B cell (primary cell): Measurements from ENCODE around the gene DNAH3. TPM values are rescaled to one million over a fixed set of nuclear protein-coding genes. Genes with fewer than 3 reads are reported as not detected.

Source experiments
- ATAC-seq: fragments of 200-7000 bp; cut with Tn5 transposase; one replicate; pipeline ENCODE4 v1.10.0; 2021; ENCODE audit warnings: low read depth, mild to moderate bottlenecking, moderate number of reproducible peaks, moderate library complexity
- CTCF ChIA-PET: fragments of 350-600 bp; sonication (Branson Sonifier 250); formaldehyde crosslinking; loops from one replicate; lab custom pipeline; 2021; ENCODE audit warnings: antibody characterized with exemption, inconsistent platforms; lab: Charles Lee
- POLR2A ChIA-PET: fragments of 350-600 bp; sonication (Branson Sonifier 250); formaldehyde crosslinking; loops from one replicate; lab custom pipeline; 2021; ENCODE audit warnings: antibody characterized with exemption; lab: Charles Lee
- DNase-seq: peaks from one replicate; pipeline ENCODE4 v3.0.0; 2013
- H2AFZ ChIP-seq: 2 replicates; pipeline ENCODE4 v1.6.1; 2012; ENCODE audit warnings: mild to moderate bottlenecking, low read depth, low read length; ENCODE audit not compliant: insufficient read depth, poor library complexity, severe bottlenecking
- H3K27ac ChIP-seq, 2 donors: 1 replicate in 1 of 2; 2 replicates in 1 of 2; pipeline ENCODE4 v1.5.1; 2012 to 2013; ENCODE audit warnings: low read length in 2 of 2, mild to moderate bottlenecking in 2 of 2, moderate library complexity in 1 of 2
- H3K27me3 ChIP-seq, 4 experiments: fragments of 200-600 bp in 1 of 4; sonication (generic) in 1 of 4; replicated peaks in 1 of 4; 1 replicate in 2 of 4; 2 replicates in 2 of 4; pipeline versions ENCODE4 v1.6.1 to v1.7.0; 2013 to 2016; ENCODE audit warnings: low read length in 3 of 4, mild to moderate bottlenecking in 2 of 4, mixed read lengths in 1 of 4, moderate library complexity in 1 of 4; ENCODE audit not compliant: insufficient read depth in 4 of 4, control insufficient read depth in 3 of 4; ENCODE audit errors: control extremely low read depth in 1 of 4
- H3K36me3 ChIP-seq, 2 experiments: replicated peaks in 1 of 2; 1 replicate in 1 of 2; 2 replicates in 1 of 2; pipeline versions ENCODE4 v1.6.1 to v1.7.1; 2013; ENCODE audit warnings: low read length in 1 of 2; ENCODE audit not compliant: insufficient read depth in 2 of 2, control insufficient read depth in 1 of 2; ENCODE audit errors: control extremely low read depth in 1 of 2, extremely low read depth in 1 of 2
- H3K4me1 ChIP-seq, 2 donors: fragments of 200-600 bp in 1 of 2; sonication (generic) in 1 of 2; 1 replicate in 1 of 2; 2 replicates in 1 of 2; pipeline versions ENCODE4 v1.5.1 to v1.6.1; 2013 to 2017; ENCODE audit warnings: low read length in 2 of 2; ENCODE audit not compliant: control insufficient read depth in 2 of 2, insufficient read depth in 2 of 2
- H3K4me2 ChIP-seq: replicated peaks from 2 replicates; pipeline ENCODE3; 2012; ENCODE audit warnings: mild to moderate bottlenecking, low read depth, low read length; ENCODE audit not compliant: poor library complexity, severe bottlenecking
- H3K4me3 ChIP-seq, 5 experiments: fragments of 200-600 bp in 1 of 5; sonication (generic) in 1 of 5; 1 replicate in 3 of 5; 2 replicates in 2 of 5; pipeline versions ENCODE4 v1.5.1 to v1.7.0; 2011 to 2016; ENCODE audit warnings: low read length in 4 of 5, mild to moderate bottlenecking in 4 of 5, low read depth in 2 of 5, control low read depth in 1 of 5, moderate library complexity in 1 of 5; ENCODE audit not compliant: insufficient read depth in 1 of 5; ENCODE audit errors: control extremely low read depth in 1 of 5, extremely low read depth in 1 of 5
- H3K79me2 ChIP-seq: fragments of 200-600 bp; sonication (generic); one replicate; pipeline ENCODE4 v1.6.0; 2016; ENCODE audit warnings: low read length; ENCODE audit not compliant: control insufficient read depth, insufficient read depth
- H3K9ac ChIP-seq: fragments of 200-600 bp; sonication (generic); 2 replicates; pipeline ENCODE4 v1.6.1; 2017; ENCODE audit warnings: mild to moderate bottlenecking, low read length, moderate library complexity
- H3K9me3 ChIP-seq, 3 donors: one replicate each; pipeline versions ENCODE4 v1.6.1 to v1.7.1; 2013; ENCODE audit warnings: low read length in 2 of 3; ENCODE audit not compliant: control insufficient read depth in 2 of 3, insufficient read depth in 1 of 3; ENCODE audit errors: control extremely low read depth in 1 of 3
- H4K20me1 ChIP-seq: 2 replicates; pipeline ENCODE4 v1.6.0; 2012; ENCODE audit warnings: mild to moderate bottlenecking, low read length; ENCODE audit not compliant: insufficient read depth, control insufficient read depth, poor library complexity, severe bottlenecking
- H3K27ac Mint-ChIP-seq: one replicate; pipeline ENCODE4 v1.8.0; 2021; ENCODE audit warnings: mixed read lengths
- H3K27me3 Mint-ChIP-seq: one replicate; pipeline ENCODE4 v1.8.0; 2021; ENCODE audit warnings: mixed read lengths
- H3K4me1 Mint-ChIP-seq: one replicate; pipeline ENCODE4 v1.8.0; 2021; ENCODE audit warnings: mixed read lengths
- H3K4me3 Mint-ChIP-seq: one replicate; pipeline ENCODE4 v1.8.0; 2021; ENCODE audit warnings: mixed read lengths
- H3K9me3 Mint-ChIP-seq: one replicate; pipeline ENCODE4 v1.8.0; 2022; ENCODE audit warnings: mixed read lengths; ENCODE audit not compliant: insufficient read depth
- CTCF ChIP-seq: fragments of 200-600 bp; IDR thresholded peaks from one replicate; pipeline ENCODE4 v1.8.0; 2022; ENCODE audit warnings: antibody characterized with exemption, mild to moderate bottlenecking
- EZH2 ChIP-seq: IDR thresholded peaks from 2 replicates; pipeline ENCODE4 v1.6.1; 2012; ENCODE audit warnings: borderline replicate concordance, low read depth, mild to moderate bottlenecking, moderate library complexity, low read length; ENCODE audit not compliant: insufficient read depth, poor library complexity, severe bottlenecking
- WGBS: methylation state at CpG from one replicate; pipeline ENCODE4 v1.1.5; 2013; ENCODE audit warnings: missing lambda C conversion rate; ENCODE audit not compliant: insufficient coverage; 5-methylcytosine and 5-hydroxymethylcytosine counted together
- intact Hi-C: fragments of 100-400 bp; cut with micrococcal nuclease; formaldehyde crosslinking; loops from one replicate; pipeline ENCODE4 v1.10.0; 2022
- polyA plus RNA-seq: library from polyadenylated mRNA; depleted of rRNA; stranded (reverse); fragments of >200 nt; gene quantifications from 2 replicates; pipeline ENCODE4 v1.2.3, GENCODE V29; 2012
- total RNA-seq, 2 donors: library from RNA; stranded (reverse); fragments of 120-200 nt in 1 of 2; gene quantifications; 1 replicate in 1 of 2; 2 replicates in 1 of 2; pipeline versions ENCODE4 v1.2.3 to v1.2.4, GENCODE V29; 2013 to 2022

DNAH3 gene
- total and polyA plus RNA-seq, 2 donors (not counting 1 experiment from before 2014, with no cell fraction given) = not detected

GRCh38 chr16:21009815-21010214 is 140.8 kb downstream of the DNAH3 start:
- intact Hi-C loops = no loop called here
- H3K9me3 ChIP-seq = peaks cover 2 to 4% (median 4%) of the 10 kb centered on the region in 3 donors
- no peaks in the 10 kb centered on the region for H3K36me3 ChIP-seq
- no peak overlapping the region for H3K27ac ChIP-seq
- H3K27me3 ChIP-seq = peaks cover 0 to 10% (median 7%) of the 10 kb centered on the region in 4 experiments
- H3K4me1 ChIP-seq = no peaks in the 10 kb centered on the region
- no peak overlapping the region for H3K4me3 ChIP-seq
- H3K27me3 Mint-ChIP-seq = peaks cover 49% of the 10 kb centered on the region
- no peak overlapping the region for H3K4me2 ChIP-seq
- H3K4me3 Mint-ChIP-seq = no peak overlapping the region
- H3K4me1 Mint-ChIP-seq = no peaks in the 10 kb centered on the region
- H3K27ac Mint-ChIP-seq = no peak overlapping the region
- CTCF ChIA-PET = no interaction called here
- no peak overlapping the region for H2AFZ ChIP-seq
- POLR2A ChIA-PET = no interaction called here
- no peak for TF ChIP-seq EZH2
- no peak for TF ChIP-seq CTCF
- 100% methylated on average over 3 of the region's 5 CpGs for WGBS
- no peak for DNase-seq
- ATAC-seq = no peak
- H3K9me3 Mint-ChIP-seq = peaks cover 11% of the 10 kb centered on the region
- H3K79me2 ChIP-seq = no peaks in the 10 kb centered on the region
- no peaks in the 10 kb centered on the region for H4K20me1 ChIP-seq
- no peak overlapping the region for H3K9ac ChIP-seq

GRCh38 chr16:21005008-21005407 is 145.6 kb downstream of the DNAH3 start:
- peaks cover 0 to 2% (median 0%) of the 10 kb centered on the region in 3 donors for H3K9me3 ChIP-seq
- Mint-ChIP-seq H3K4me3 (no peak overlapping the region), H3K4me1 (no peaks in the 10 kb centered on the region), H3K9me3 (peaks cover 3% of the 10 kb centered on the region), H3K27me3 (peaks cover 40% of the 10 kb centered on the region), H3K27ac (no peak overlapping the region)
- no peaks in the 10 kb centered on the region for H3K4me1 ChIP-seq
- H3K36me3 ChIP-seq = no peaks in the 10 kb centered on the region
- no peaks in the 10 kb centered on the region for H3K79me2 ChIP-seq
- H3K9ac ChIP-seq = no peak overlapping the region
- ChIA-PET CTCF (no interaction called here), POLR2A (no interaction called here)
- no peaks in the 10 kb centered on the region for H4K20me1 ChIP-seq
- ATAC-seq (no peak), DNase-seq (no peak)
- TF ChIP-seq EZH2 (no peak), CTCF (no peak)
- intact Hi-C loops = no loop called here
- peaks cover 0 to 10% (median 5%) of the 10 kb centered on the region in 4 experiments for H3K27me3 ChIP-seq
- no peak overlapping the region for H3K4me2 ChIP-seq
- H3K4me3 ChIP-seq = no peak overlapping the region
- H3K27ac ChIP-seq = no peak overlapping the region
- no peak overlapping the region for H2AFZ ChIP-seq
- 67% methylated on average over 1 of the region's 1 CpG for WGBS
